ENCODE measurements around the gene SERPIND1. TPM values are rescaled to one million over a fixed set of nuclear protein-coding genes. Genes with fewer than 3 reads are reported as not detected.

SERPIND1 gene
- total and polyA plus RNA-seq, 2 of the 8 experiments (the other 6 are each of a cell fraction or from before 2014, with no cell fraction given): not detected

DNA sequence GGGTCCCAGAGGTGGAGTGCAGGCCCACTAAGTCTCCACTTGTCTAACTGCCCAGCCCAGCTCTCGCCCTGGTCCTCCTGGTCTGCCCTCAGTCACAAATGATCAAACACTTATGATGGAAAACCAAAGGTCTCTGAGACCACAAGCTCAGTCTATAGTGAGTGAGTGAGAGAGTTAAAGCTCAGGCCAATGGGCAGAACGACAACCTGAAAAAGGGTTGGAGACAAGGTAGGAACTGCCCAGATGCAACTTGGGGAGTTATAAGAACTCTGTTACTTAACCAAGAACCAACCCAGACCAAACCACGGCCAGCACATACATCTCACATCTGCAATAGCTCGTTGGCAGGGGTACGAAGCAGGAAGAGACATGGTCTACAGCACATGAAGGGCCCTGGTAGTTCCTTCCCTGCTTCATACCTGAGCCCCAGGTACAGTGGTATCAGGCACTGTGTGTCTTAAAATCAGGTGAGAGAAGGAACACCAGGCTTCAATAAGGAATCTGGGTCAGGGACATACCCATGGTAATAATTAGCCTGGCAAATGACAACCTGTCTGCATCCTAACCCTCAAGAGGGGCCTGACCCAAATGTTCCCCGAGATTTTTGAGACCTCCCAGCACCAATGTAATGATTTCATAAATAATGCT lies 35.7 kb downstream of the SERPIND1 start:
- Histone ChIP-seq H3K4me2 (ENCODE audit: insufficient read depth in 1 of 2, low read depth in 2 of 2, low read length in 2 of 2) (no peak overlapping the region), H3K4me3 (ENCODE audit: extremely low read depth in 1 of 4, insufficient read depth in 2 of 4, low read depth in 3 of 4, low read length in 4 of 4) (no peak overlapping the region), H3K27me3 (replicated peaks in 1 of 4; ENCODE audit: control insufficient read depth in 3 of 4, extremely low read depth in 1 of 4, insufficient read depth in 3 of 4, low read length in 3 of 4) (no peaks in the 10 kb centered on the region), H3K23ac (ENCODE audit: insufficient read length) (no peak overlapping the region), H4K91ac (replicated peaks; ENCODE audit: insufficient read length, low read length) (no peak overlapping the region), H3K4me1 (replicated peaks in 1 of 4; ENCODE audit: control insufficient read depth in 3 of 4, insufficient read depth in 4 of 4, low read length in 3 of 4) (no peaks in the 10 kb centered on the region), H3K36me3 (ENCODE audit: control insufficient read depth in 2 of 4, insufficient read depth in 4 of 4, low read length in 3 of 4) (peaks cover 0 to 11% (median 4%) of the 10 kb centered on the region in 4 experiments; a peak in 1 of 8 replicates), H3K23me2 (ENCODE audit: low read depth, low read length) (no peaks in the 10 kb centered on the region), H3K9me3 (ENCODE audit: insufficient read depth in 2 of 2, low read depth in 1 of 2, low read length in 1 of 2) (no peaks in the 10 kb centered on the region), H4K20me1 (replicated peaks in 1 of 2; ENCODE audit: control insufficient read depth in 1 of 2, insufficient read depth in 2 of 2, low read length in 2 of 2) (peaks cover 0 to 3% of the 10 kb centered on the region in 2 experiments), H3K9ac (replicated peaks in 1 of 4; ENCODE audit: extremely low read depth in 1 of 4, low read depth in 3 of 4, low read length in 3 of 4) (no peak overlapping the region), H4K8ac (ENCODE audit: extremely low read depth, insufficient read depth, low read length) (no peak overlapping the region), H3K79me2 (ENCODE audit: control insufficient read depth in 1 of 2, insufficient read depth in 2 of 2, low read length in 2 of 2) (no peaks in the 10 kb centered on the region), H2BK15ac (ENCODE audit: low read length) (no peak overlapping the region), H3K18ac (ENCODE audit: extremely low read depth, low read length) (no peak overlapping the region), H2AK5ac (ENCODE audit: low read depth, low read length) (no peak overlapping the region), H3K56ac (replicated peaks; ENCODE audit: insufficient read length, low read depth, low read length) (no peak overlapping the region), H2AFZ (ENCODE audit: low read length) (no peak overlapping the region), H3K27ac (ENCODE audit: low read depth, low read length) (no peak overlapping the region), H3K79me1 (ENCODE audit: low read depth, low read length) (no peaks in the 10 kb centered on the region), H2BK5ac (ENCODE audit: low read depth, low read length) (no peak overlapping the region), H4K5ac (ENCODE audit: insufficient read length, low read depth, low read length) (no peak overlapping the region), H2BK12ac (ENCODE audit: low read depth, low read length) (no peak overlapping the region), H2BK120ac (replicated peaks; ENCODE audit: low read depth, low read length) (no peak overlapping the region), H3K14ac (ENCODE audit: insufficient read length) (no peak overlapping the region), H2BK20ac (ENCODE audit: low read length) (no peak overlapping the region), H3K4ac (replicated peaks; ENCODE audit: insufficient read length, low read depth, low read length) (no peak overlapping the region)
- FAIRE-seq (no peak), DNase-seq (ENCODE audit: low read depth in 1 of 2, low spot score in 2 of 2) (no peak)
- TF ChIP-seq CEBPB (IDR thresholded peaks at IDR 0.05; ENCODE audit: low read depth, low read length): no peak
- no peak for TF ChIP-seq ZNF274 (IDR thresholded peaks at IDR 0.05; ENCODE audit: borderline replicate concordance, extremely low read depth, low read length)
- TF ChIP-seq POLR2A (IDR thresholded peaks at IDR 0.05; ENCODE audit: control extremely low read depth in 1 of 2, low read depth in 2 of 2, low read length in 2 of 2): no peak
- no peak for TF ChIP-seq EP300 (IDR thresholded peaks at IDR 0.05; ENCODE audit: borderline replicate concordance in 1 of 2, low read depth in 2 of 2, low read length in 2 of 2)
- POLR2A ChIA-PET (ENCODE audit: partially characterized antibody): interaction anchor here (0.7 kb wide), 1 partner anchor 9 kb away, joined by 3 read pairs; no protein-coding TSS in a partner anchor
- CTCF ChIA-PET (ENCODE audit: partially characterized antibody): interaction anchor here (0.7 to 1.6 kb wide), 6 partner anchors 9 to 655 kb away, joined by 3 to 6 read pairs (median 4); no protein-coding TSS in a partner anchor
- 92% methylated on average over 6 of the region's 6 CpGs; no CpG with 5 or more reads in 1 of the 2 experiments for WGBS, 2 experiments (ENCODE audit: extremely low coverage in 1 of 2, insufficient coverage in 1 of 2, insufficient read length in 1 of 2, insufficient replicate concordance in 2 of 2, low coverage in 1 of 2, low lambda C conversion rate in 2 of 2, missing lambda C conversion rate in 1 of 2)

Data from H1 (cell line).